Posterior cingulate gyrus (tissue), 11 donors: Measurements from ENCODE around the gene NIPBL.
"Not testable (repeated sequence)": the region's sequence is repeated elsewhere in the genome, so short reads cannot be mapped to it uniquely, and the experiment has no call there.

Source experiments
- DNase-seq, 10 donors: peaks; one replicate each; pipeline versions ENCODE4 v3.0.0 to v3.0.0-alpha.2; 2020 to 2021; ENCODE audit warnings: mixed read lengths in 3 of 10
- intact Hi-C: fragments of 100-400 bp; cut with DNase I; formaldehyde crosslinking; loops from one replicate; pipeline ENCODE4 v1.15.1; 2023

NIPBL gene

DNA sequence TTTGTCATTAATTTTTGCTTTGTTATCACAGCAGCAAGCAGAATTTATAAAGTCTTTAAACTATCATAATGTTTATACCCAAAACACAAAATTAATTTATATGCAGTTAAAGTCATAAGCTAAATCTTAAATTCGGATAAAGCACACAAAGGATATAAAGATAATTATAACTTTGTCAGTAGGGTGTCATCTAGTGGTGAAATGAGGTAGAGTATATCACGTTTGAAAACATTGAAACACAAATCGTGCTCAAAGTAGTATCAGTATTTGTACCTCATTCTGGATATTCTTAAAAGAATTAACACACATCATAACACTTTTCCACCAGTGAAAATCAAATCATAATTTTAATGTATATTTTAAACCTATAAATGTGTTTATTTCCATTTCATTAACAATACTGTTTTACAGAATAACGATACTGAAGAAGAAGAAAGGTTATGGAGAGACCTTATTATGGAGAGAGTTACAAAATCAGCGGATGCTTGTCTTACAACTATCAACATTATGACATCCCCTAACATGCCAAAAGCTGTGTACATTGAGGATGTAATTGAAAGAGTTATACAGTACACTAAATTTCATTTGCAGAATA, 129.5 kb downstream of the NIPBL start:
- no peak for DNase-seq
- intact Hi-C loops, result loop anchor here (5.0 kb wide), 2 partner anchors 129 to 264 kb away; partner anchors contain the start of gene NIPBL

GRCh38 chr5:37013181-37013580, 136.6 kb downstream of the NIPBL start:
- DNase-seq, intact Hi-C loops: not testable (repeated sequence)

GRCh38 chr5:37014321-37014720, 137.8 kb downstream of the NIPBL start:
- intact Hi-C loops, result no loop called here
- DNase-seq, result no peak

DNA sequence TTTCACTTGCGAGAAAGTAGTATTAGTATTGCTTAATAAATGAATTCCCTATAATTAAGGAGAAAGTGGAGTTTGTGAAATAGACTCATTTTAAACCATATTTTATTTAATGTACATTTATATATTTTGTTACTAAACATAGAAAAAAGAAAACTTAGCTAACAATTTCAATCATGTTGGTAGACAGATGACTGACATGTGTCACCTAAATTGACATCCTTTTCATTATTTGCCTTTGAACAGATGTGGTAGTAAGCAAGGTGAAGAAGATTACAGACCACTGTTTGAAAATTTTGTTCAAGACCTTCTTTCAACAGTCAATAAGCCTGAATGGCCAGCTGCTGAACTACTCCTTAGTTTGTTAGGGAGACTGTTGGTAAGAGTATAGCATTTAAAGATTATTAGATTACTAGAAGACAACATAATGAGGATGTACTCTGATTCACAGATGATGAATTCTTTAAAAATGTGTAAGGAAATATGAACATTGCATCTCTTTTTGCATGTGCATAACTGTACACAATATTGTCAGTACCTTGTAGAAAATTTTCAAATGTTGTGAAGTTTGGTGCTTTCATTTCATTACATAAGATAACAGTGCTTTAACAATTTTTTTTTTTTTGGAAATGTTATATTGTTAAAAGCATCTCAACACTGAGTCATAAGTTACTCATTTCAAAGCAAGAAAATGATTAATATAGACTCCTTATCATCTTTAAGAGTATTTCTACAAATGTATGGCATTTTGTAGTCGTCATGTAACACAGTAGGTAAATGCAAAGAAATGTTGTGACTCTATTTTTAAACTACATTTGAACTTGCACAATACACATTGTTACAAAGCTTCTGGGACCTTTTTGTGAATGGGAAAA, 139.5 kb downstream of the NIPBL start:
- DNase-seq, result no peak
- intact Hi-C loops, result no loop called here

GRCh38 chr5:37028910-37029309, 152.3 kb downstream of the NIPBL start:
- no peak for DNase-seq
- intact Hi-C loops, result no loop called here

DNA sequence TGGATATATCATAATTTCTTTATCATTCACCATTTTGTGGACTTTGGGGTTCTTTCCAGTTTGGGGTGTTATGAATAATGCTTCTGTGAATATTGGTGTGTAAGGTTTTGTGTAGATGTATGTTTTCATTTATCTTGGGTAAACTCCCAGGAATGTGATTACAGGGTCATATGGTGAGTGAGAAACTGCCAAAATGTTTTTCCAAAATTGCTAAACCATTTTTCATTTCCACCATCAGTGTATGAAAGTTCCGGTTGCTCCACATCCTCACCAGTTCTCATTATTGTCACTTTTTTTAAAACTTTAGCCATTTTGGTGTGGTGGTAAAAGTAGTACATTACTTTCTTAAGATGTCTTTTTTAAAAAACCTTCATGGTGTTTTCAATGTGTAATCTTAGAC, 152.9 kb downstream of the NIPBL start:
- no peak for DNase-seq
- intact Hi-C loops, result no loop called here

DNA sequence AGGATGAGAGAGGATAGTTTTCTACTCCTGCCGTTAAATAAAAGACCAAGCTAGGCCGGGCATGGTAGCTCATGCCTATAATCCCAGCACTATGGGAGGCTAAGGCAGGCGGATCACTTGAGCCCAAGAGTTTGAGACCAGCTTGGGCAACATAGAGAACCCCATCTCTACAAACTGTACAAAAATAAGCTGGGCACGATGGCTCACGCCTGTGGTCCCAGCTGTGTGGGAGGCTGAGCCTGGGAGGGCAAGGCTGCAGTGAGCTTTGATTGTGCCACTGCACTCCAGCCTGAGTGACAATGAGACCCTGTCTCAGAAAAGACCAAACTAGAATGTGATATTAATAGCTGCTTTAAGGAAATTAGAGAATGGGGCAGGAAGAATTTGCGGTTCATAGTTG, 158.4 kb downstream of the NIPBL start:
- intact Hi-C loops, result no loop called here
- DNase-seq, result peak in 2 of 10 donors; percentile 20 to 76

DNA sequence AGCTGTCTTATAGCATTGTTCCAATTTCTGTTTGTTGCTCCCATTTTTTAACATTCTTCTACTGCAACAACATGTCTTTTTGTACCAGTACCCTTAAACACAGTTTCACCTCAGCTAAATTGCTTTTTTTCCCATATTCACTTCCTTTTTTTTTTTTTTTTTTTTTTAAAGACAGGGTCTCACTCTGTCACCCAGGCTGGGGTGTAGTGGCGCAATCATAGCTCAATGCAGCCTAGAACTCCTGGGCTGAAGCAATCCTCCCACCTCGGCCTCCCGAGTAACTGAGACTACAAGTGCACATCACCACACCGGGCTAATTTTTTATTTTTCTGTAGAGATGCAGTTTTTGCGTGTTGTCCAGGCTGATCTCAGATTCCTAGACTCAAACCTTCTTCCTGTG, 161.3 kb downstream of the NIPBL start:
- intact Hi-C loops, result no loop called here

GRCh38 chr5:37039824-37040223, 163.3 kb downstream of the NIPBL start:
- no peak for DNase-seq
- intact Hi-C loops, result no loop called here

More for the DNA sequence above, 161.3 kb downstream of the NIPBL start:
- no peak for DNase-seq

DNA sequence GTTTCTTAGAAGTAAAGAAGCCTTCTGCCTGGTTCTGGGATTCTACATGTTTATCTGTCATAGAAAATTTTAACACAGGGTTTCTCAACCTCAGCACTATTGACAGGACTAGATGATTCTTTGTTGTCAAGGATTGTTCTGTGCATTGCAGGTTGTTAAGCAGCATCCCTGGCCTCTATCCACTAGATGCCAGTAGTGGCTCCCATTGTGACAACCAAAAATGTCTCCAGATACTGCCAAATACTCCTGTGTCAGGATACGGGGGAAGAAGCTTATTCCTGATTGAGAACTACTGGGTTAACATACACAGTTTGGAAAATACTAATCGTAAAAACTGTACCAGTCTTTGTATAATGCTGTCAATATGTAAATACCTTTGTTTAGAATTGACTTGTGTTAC, 167.1 kb downstream of the NIPBL start:
- DNase-seq, result peak in 3 of 10 donors; percentile 29 to 83 (median 44)
- intact Hi-C loops, result no loop called here

DNA sequence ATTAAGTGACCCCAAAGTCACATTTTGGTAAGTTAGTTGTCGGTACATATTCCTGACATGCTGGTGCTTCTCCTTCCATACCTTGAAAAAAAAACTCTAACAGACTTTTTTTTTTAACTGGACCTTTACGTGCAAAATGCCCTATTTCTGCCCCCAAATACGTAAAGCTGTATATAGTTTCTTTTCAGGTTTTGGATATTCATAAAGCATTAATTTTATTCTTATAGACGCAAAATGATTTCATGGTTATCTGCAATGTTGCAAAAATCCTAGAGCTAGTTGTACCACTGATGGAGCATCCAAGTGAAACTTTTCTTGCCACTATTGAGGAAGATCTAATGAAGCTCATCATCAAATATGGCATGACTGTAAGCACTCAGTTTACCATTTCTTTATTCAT, 167.6 kb downstream of the NIPBL start:
- intact Hi-C loops, result no loop called here
- no peak for DNase-seq

- intact Hi-C loops, result no loop called here
Observed at GRCh38 chr5:37045703-37046102, 169.1 kb downstream of the NIPBL start.

DNA sequence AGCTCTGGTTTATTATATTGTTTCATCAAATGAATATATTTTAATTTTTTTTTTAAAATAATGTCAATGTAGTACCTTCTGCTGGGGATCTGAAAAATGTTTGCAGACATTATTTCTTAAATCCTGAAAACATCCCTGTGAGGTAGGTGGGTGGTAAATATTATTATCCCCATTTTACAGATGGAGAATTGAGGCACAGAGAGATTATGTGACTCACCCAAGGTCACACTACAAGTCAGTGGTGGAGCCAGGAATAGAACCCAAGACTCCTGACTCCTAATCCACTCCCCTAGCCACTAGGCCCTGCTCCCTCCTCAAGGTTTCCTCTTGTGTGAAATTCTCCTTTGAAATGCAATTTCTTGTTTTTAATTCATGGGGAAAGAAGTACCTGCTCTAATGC, 171.4 kb downstream of the NIPBL start:
- no peak for DNase-seq
- intact Hi-C loops, result no loop called here

More at GRCh38 chr5:37045703-37046102, 169.1 kb downstream of the NIPBL start:
- no peak for DNase-seq

DNA sequence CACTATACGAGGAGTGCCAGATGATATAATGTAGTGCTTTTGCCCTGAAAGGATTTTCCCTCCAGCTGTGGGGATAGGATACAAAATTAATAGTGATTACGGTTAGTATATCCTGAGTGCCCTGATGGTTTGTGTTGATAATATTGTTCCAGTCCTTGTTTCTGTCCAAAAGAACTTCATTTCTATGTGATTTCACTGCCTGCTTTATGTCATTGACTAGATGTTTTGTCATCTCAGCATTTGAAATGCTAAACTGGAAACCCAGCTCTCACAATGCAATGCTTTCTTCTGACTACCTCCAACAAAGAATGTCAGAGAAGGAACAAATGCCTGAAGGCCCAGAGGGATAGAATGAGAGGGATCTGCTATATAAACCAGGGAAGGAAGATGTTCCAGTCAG, 177.8 kb downstream of the NIPBL start:
- intact Hi-C loops, result no loop called here
- DNase-seq, result no peak

DNA sequence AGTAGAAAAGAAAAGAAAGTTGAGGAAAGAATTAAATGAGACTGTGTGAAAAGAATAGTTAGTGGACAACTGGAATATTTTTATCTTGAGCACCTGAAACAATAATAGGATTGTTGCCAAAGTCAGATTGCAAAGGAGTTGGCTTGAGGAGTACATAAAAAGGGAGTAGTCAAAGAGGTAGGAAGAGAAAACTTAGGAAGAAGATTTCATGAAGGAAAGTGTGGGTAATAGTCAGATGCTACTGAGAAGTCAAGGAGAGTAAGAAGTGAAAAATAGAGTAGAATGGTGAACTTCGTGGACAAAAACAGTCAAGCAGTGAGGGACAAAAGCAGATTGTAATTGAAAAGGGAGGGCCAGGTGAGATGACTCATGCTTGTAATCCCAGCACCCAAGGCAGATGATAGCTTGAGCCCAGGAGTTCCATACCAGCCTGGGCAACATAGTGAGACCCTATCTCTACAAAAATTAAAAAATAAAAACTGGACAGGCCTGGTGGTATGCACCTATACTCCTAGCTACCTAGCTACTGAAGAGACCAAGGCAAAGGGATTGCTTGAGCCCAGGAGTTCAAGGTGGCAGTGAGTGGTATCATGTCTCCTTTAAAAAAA, 178.9 kb downstream of the NIPBL start:
- DNase-seq, result no peak
- intact Hi-C loops, result no loop called here

GRCh38 chr5:37056762-37057161, 180.2 kb downstream of the NIPBL start:
- DNase-seq, result no peak
- intact Hi-C loops, result no loop called here

DNA sequence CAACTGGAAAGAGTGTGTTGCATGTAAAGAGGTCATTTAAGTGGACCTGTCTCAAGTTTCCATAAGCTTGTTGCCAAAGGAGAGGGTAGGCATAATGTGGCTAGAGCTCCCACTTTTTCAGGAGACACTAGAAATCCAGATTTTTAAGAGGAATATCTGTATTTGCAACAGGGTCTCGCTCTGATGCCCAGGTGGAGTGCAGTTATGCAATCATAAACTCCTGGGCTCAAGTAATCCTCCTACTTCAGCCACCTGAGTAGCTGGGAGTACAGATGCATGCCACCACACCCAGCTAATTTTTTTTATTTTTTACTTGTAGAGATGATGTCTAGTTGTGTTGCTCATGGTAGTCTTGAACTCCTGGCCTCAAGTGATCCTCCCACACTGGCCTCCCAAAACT, 183.5 kb downstream of the NIPBL start:
- no peak for DNase-seq
- intact Hi-C loops, result no loop called here

DNA sequence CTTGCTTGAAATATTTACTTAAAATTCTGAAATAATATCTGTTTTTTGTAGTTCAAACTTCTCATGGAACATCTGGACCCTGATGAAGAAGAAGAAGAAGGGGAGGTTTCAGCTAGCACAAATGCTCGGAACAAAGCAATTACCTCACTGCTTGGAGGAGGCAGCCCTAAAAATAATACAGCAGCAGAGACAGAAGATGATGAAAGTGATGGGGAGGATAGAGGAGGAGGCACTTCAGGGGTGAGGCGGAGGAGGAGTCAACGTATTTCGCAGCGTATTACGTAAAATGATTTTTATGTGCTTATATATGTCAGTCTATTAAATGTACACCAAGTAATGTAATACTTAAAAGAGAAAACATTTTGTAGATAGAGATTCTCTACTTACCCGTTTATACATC, 187.2 kb downstream of the NIPBL start:
- intact Hi-C loops, result no loop called here
- no peak for DNase-seq

- intact Hi-C loops, result no loop called here
- no peak for DNase-seq
Observed at GRCh38 chr5:37064442-37064841, 187.9 kb downstream of the NIPBL start.

DNA sequence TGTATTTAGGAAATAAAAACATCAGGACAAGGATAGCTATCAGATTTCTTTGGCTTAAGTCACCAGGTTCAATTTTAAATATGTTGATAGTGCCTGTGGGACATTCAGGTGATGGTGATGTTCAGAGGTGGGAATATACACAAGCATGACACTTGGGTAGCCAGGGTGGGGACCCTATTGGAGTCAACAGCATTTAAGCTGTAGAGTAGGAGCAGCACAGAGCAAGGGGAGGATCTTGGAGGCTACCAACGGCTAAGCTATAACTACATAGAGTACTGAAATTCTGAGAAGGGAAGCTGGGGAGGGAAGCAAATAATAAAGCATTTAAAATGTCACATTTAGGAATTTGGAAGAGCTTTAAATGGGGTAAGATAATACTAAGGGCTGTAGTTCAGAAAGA, 194.9 kb downstream of the NIPBL start:
- intact Hi-C loops, result no loop called here
- DNase-seq, result no peak

GRCh38 chr5:37071901-37072581, 195.5 kb downstream of the NIPBL start:
- DNase-seq, result peak in 4 of 10 donors; percentile 9 to 47 (median 20)
- intact Hi-C loops, result no loop called here
